OCI-LY3 (cell line): Measurements from ENCODE around the gene TTC7B.

Experiments
- CTCF ChIP-seq: fragments of 200-600, 300-600 bp; sonication (generic); IDR thresholded peaks from 2 replicates; pipeline ENCODE4 v1.5.1; 2014; ENCODE audit warnings: antibody characterized with exemption, low read length, low read depth
- EZH2phosphoT487 ChIP-seq: fragments of 200-600 bp; shearing (Covaris generic); IDR thresholded peaks from 2 replicates; pipeline ENCODE4 v1.6.1; 2018; ENCODE audit warnings: antibody characterized with exemption, mixed run types, low read depth

GRCh38 chr14:90750191-90750590 is 66.0 kb downstream of the TTC7B start:
- TF ChIP-seq CTCF (no peak), EZH2phosphoT487 (no peak)
